ENCODE measurements around the gene TRIM44. TPM values are rescaled to one million over a fixed set of nuclear protein-coding genes. Genes with fewer than 3 reads are reported as not detected.
A peak's percentile ranks its signal among the peaks of the same experiment; 100 is the strongest.

The TRIM44 gene
- total RNA-seq, 1 experiment from 2014 or later = 16.3 TPM

DNA sequence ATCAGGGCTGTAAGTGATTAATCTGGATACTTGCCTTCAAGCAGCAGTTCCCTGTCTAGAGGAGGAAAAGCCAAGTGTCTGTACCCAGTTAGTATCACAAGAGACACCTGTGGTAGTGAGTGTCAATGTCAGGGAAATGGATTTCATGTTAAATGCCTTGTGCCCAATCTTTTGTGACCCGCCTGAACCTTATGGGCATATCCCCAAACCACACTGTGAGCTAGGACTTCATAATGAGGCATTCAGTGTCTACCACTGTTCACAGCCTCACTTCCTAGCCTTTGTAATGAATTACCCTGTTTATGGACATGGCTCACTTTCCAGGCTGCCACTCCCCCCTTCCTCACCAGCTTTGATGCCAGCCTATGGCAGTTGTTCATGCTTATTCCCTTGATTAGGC is 125.1 kb downstream of the TRIM44 start:
- no peaks in the 10 kb centered on the region for H3K9me2 ChIP-seq (replicated peaks; ENCODE audit: insufficient read depth, low read length)
- H3K79me2 ChIP-seq (ENCODE audit: low read length) = no peaks in the 10 kb centered on the region
- no peaks in the 10 kb centered on the region for H3K36me3 ChIP-seq (ENCODE audit: insufficient read depth, low read length)
- no peak overlapping the region for H3K4me2 ChIP-seq (ENCODE audit: low read depth, low read length, poor library complexity, severe bottlenecking)
- peaks cover 15% of the 10 kb centered on the region; the same call in 1 of the 2 replicates for H4K20me1 ChIP-seq (ENCODE audit: insufficient read depth, low read depth, low read length)
- peaks cover 16% of the 10 kb centered on the region for H3K4me1 ChIP-seq (ENCODE audit: low read length)
- no peak overlapping the region for H3K4me3 ChIP-seq (ENCODE audit: low read length)
- no peaks in the 10 kb centered on the region for H3K27me3 ChIP-seq (ENCODE audit: low read length)
- no peaks in the 10 kb centered on the region for H3K9me3 ChIP-seq (ENCODE audit: low read length)
- no peak overlapping the region for H3K9ac ChIP-seq (ENCODE audit: low read length)
- no peak overlapping the region for H3K27ac ChIP-seq (ENCODE audit: low read length)
- DNase-seq = no peak
- H2AFZ ChIP-seq (ENCODE audit: low read length) = no peak overlapping the region

DNA sequence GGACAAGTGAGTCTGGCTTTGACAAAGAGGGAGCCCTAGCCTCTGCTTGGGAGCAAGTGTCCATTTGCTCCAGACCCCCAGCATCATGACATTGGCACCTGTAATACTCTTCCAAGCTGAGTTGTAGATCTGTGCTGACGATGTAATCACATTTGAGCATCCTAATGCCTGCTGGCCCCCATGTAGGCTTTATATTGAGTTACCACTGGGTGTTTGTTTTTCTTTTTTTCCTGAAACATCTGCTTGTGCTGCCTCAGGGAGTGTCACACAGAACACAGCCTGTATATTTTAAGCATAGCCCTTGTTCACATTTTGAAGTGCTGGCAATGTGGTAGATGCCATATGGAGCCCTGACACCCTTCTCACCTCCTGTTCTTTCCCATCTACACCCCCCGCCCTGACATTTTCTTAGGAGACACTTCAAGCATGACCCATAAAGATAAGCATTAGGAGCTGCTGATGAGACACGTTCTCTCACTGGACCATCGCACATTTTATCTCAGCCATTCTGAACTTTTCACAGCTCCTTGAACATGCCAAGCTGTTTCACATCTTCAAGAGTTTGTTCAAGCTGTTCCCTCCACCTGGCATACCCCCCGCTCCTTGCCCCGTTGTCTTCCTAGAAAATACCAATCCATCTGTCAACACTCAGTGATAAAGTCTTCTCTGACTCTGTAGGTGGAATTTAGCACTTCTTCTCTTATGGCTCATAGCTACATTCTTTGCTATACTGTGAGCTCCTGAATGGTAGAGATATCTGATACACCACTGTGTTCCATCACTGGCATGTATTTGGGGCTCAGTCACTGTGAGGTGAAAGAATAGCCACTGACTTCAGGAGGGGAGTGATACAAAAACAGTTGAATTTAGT is 128.7 kb downstream of the TRIM44 start:
- H3K4me2 ChIP-seq (ENCODE audit: low read depth, low read length, poor library complexity, severe bottlenecking) = no peak overlapping the region
- no peak overlapping the region for H3K9ac ChIP-seq (ENCODE audit: low read length)
- H3K9me2 ChIP-seq (replicated peaks; ENCODE audit: insufficient read depth, low read length) = no peaks in the 10 kb centered on the region
- peaks cover 10% of the 10 kb centered on the region; the same call in 1 of the 2 replicates for H4K20me1 ChIP-seq (ENCODE audit: insufficient read depth, low read depth, low read length)
- no peaks in the 10 kb centered on the region for H3K27me3 ChIP-seq (ENCODE audit: low read length)
- H3K79me2 ChIP-seq (ENCODE audit: low read length) = no peaks in the 10 kb centered on the region
- no peaks in the 10 kb centered on the region for H3K36me3 ChIP-seq (ENCODE audit: insufficient read depth, low read length)
- no peak overlapping the region for H2AFZ ChIP-seq (ENCODE audit: low read length)
- H3K9me3 ChIP-seq (ENCODE audit: low read length) = no peaks in the 10 kb centered on the region
- peaks cover 20% of the 10 kb centered on the region for H3K4me1 ChIP-seq (ENCODE audit: low read length)
- H3K4me3 ChIP-seq (ENCODE audit: low read length) = no peak overlapping the region
- no peak for DNase-seq
- H3K27ac ChIP-seq (ENCODE audit: low read length) = peak overlapping the region; percentile 72; the same call in 1 of the 2 replicates

DNA sequence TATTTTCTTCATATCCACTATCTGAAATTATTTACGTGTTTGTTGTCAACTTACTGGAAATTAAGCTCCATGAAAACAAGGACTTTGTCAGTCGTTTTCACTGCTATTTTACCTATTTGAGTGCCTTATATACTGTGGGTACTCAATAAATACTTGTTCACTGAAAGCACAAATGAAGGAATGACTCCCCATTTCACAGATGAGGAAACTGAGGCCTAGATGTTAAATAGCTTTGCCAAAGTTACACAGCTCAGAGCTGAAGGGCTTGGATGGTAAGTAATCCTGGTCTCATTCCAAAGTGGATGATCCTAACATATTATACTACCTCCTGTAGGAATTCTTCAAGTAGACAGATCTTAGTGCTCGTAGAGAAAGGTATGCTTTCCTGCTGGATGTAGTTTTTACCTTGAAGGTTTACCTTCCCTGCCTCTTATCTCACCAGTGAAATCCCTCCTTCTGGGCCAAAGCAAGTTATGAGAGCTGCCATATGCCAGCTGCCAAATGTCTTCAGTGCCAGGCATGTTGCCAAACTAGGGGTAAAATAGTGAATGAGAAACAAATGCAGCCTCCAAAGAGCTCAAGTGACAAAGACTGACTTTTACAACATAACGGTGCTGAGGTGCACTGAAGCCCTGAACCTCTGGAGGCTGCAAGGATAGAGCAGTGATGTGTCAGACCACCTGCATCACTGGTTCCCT is 129.7 kb downstream of the TRIM44 start:
- no peaks in the 10 kb centered on the region for H3K9me2 ChIP-seq (replicated peaks; ENCODE audit: insufficient read depth, low read length)
- H3K27me3 ChIP-seq (ENCODE audit: low read length) = no peaks in the 10 kb centered on the region
- peaks cover 20% of the 10 kb centered on the region for H3K4me1 ChIP-seq (ENCODE audit: low read length)
- peak overlapping the region; percentile 1; the same call in 1 of the 2 replicates for H3K4me3 ChIP-seq (ENCODE audit: low read length)
- peak overlapping the region; percentile 4 for H3K4me2 ChIP-seq (ENCODE audit: low read depth, low read length, poor library complexity, severe bottlenecking)
- H4K20me1 ChIP-seq (ENCODE audit: insufficient read depth, low read depth, low read length) = peaks cover 4% of the 10 kb centered on the region; the same call in 1 of the 2 replicates
- H3K79me2 ChIP-seq (ENCODE audit: low read length) = no peaks in the 10 kb centered on the region
- peak overlapping the region; percentile 72 for H3K27ac ChIP-seq (ENCODE audit: low read length)
- no peaks in the 10 kb centered on the region for H3K9me3 ChIP-seq (ENCODE audit: low read length)
- no peak overlapping the region for H3K9ac ChIP-seq (ENCODE audit: low read length)
- H3K36me3 ChIP-seq (ENCODE audit: insufficient read depth, low read length) = no peaks in the 10 kb centered on the region
- H2AFZ ChIP-seq (ENCODE audit: low read length) = no peak overlapping the region
- DNase-seq = peak; percentile 64

DNA sequence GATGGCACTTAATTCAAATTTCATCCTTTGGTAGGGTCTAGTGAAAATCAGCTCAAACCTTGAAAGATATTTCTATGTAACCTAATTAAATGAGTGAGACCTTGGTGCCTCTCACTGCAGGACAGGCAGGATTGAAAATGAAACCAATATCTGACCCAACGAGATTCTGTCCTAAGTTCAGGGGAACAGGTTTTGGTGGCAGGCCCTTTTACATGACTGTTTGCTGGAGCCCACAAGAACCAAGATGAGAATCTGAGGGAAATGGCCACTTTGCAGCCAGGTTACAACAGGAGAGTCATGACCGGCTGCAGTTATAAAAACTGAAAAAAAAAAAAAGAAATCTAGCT is 130.2 kb downstream of the TRIM44 start:
- Histone ChIP-seq H3K9me3 (ENCODE audit: low read length) (no peaks in the 10 kb centered on the region), H3K27ac (ENCODE audit: low read length) (peak overlapping the region; percentile 72), H3K9me2 (replicated peaks; ENCODE audit: insufficient read depth, low read length) (no peaks in the 10 kb centered on the region), H3K79me2 (ENCODE audit: low read length) (no peaks in the 10 kb centered on the region), H3K4me1 (ENCODE audit: low read length) (peaks cover 20% of the 10 kb centered on the region), H4K20me1 (ENCODE audit: insufficient read depth, low read depth, low read length) (peaks cover 4% of the 10 kb centered on the region; the same call in 1 of the 2 replicates), H3K27me3 (ENCODE audit: low read length) (no peaks in the 10 kb centered on the region), H2AFZ (ENCODE audit: low read length) (no peak overlapping the region), H3K36me3 (ENCODE audit: insufficient read depth, low read length) (no peaks in the 10 kb centered on the region), H3K4me3 (ENCODE audit: low read length) (peak overlapping the region; percentile 1; the same call in 1 of the 2 replicates), H3K4me2 (ENCODE audit: low read depth, low read length, poor library complexity, severe bottlenecking) (peak overlapping the region; percentile 4), H3K9ac (ENCODE audit: low read length) (peak overlapping the region; percentile 23; the same call in 1 of the 2 replicates)
- no peak for DNase-seq

DNA sequence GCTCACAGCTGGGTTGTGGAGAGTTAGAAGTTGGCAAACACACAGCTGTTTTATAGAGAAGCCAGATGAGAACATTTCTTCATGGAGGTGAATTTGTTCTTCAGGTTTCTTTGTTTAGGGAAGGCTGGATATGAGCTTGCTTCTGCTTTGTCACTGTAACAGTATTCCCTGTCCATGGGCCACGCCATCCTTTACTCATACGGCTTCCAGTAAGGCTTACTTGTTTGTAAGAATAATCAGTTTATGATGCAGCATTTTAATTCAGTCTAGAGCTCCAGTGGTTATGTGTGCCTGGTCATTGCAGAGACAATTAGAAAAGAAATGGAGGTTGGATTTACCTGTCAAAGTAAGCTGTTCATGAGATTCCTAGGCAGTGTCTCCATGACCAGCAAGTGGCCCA is 131.8 kb downstream of the TRIM44 start:
- H3K36me3 ChIP-seq (ENCODE audit: insufficient read depth, low read length) = no peaks in the 10 kb centered on the region
- H3K4me1 ChIP-seq (ENCODE audit: low read length) = peaks cover 20% of the 10 kb centered on the region
- no peak overlapping the region for H3K9ac ChIP-seq (ENCODE audit: low read length)
- no peak for DNase-seq
- H3K4me2 ChIP-seq (ENCODE audit: low read depth, low read length, poor library complexity, severe bottlenecking) = no peak overlapping the region
- H3K9me2 ChIP-seq (replicated peaks; ENCODE audit: insufficient read depth, low read length) = no peaks in the 10 kb centered on the region
- H3K79me2 ChIP-seq (ENCODE audit: low read length) = no peaks in the 10 kb centered on the region
- no peaks in the 10 kb centered on the region for H3K9me3 ChIP-seq (ENCODE audit: low read length)
- no peak overlapping the region for H3K4me3 ChIP-seq (ENCODE audit: low read length)
- no peak overlapping the region for H2AFZ ChIP-seq (ENCODE audit: low read length)
- H3K27me3 ChIP-seq (ENCODE audit: low read length) = no peaks in the 10 kb centered on the region
- no peak overlapping the region for H3K27ac ChIP-seq (ENCODE audit: low read length)
- H4K20me1 ChIP-seq (ENCODE audit: insufficient read depth, low read depth, low read length) = peaks cover 4% of the 10 kb centered on the region; the same call in 1 of the 2 replicates

DNA sequence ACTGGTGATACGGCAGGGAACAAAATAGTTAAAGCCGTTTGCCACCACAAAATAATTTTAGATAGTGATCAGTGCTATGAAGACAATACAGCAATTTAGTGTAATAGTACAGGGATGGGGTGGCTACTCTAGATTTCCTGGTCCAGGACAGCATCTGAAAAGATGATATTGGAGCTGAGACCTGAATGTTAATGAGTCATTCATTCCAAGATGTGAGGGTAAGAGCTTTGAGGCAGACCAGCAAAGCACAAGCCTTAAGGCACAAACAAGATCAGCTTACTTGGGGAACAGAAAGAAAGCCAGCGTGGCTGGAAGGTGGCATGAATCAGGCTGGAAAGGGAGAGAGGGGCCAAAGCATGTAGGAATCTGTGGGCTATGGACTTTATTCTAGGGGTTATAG is 132.3 kb downstream of the TRIM44 start:
- Histone ChIP-seq H3K4me3 (ENCODE audit: low read length) (no peak overlapping the region), H3K27ac (ENCODE audit: low read length) (no peak overlapping the region), H3K4me1 (ENCODE audit: low read length) (peaks cover 20% of the 10 kb centered on the region), H3K36me3 (ENCODE audit: insufficient read depth, low read length) (no peaks in the 10 kb centered on the region), H3K9ac (ENCODE audit: low read length) (no peak overlapping the region), H3K9me3 (ENCODE audit: low read length) (no peaks in the 10 kb centered on the region), H3K79me2 (ENCODE audit: low read length) (no peaks in the 10 kb centered on the region), H4K20me1 (ENCODE audit: insufficient read depth, low read depth, low read length) (peaks cover 4% of the 10 kb centered on the region; the same call in 1 of the 2 replicates), H3K4me2 (ENCODE audit: low read depth, low read length, poor library complexity, severe bottlenecking) (no peak overlapping the region), H3K27me3 (ENCODE audit: low read length) (no peaks in the 10 kb centered on the region), H2AFZ (ENCODE audit: low read length) (no peak overlapping the region), H3K9me2 (replicated peaks; ENCODE audit: insufficient read depth, low read length) (no peaks in the 10 kb centered on the region)
- DNase-seq = no peak

DNA sequence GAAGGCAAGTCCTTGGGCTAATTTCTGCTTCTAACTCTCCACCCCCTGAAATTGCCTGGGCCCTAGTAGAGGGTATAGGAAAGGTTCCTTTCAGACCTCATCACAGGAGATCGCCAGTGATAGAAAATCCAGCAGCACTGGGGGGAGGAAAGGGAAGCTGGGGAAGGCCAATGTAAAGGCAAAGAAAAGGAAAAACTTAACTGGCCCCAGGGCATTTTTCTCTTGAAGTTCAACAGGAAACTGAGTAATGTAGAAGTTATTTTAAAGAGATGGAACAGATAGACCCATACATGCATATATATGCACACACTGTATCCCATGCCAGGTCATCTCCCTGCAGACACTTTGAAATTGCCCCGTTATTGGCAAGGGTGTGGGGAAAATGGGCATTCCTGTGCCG is 134.0 kb downstream of the TRIM44 start:
- Histone ChIP-seq H3K9me2 (replicated peaks; ENCODE audit: insufficient read depth, low read length) (no peaks in the 10 kb centered on the region), H3K79me2 (ENCODE audit: low read length) (no peaks in the 10 kb centered on the region), H4K20me1 (ENCODE audit: insufficient read depth, low read depth, low read length) (peaks cover 4% of the 10 kb centered on the region; the same call in 1 of the 2 replicates), H3K27me3 (ENCODE audit: low read length) (no peaks in the 10 kb centered on the region), H3K9me3 (ENCODE audit: low read length) (no peaks in the 10 kb centered on the region), H3K36me3 (ENCODE audit: insufficient read depth, low read length) (no peaks in the 10 kb centered on the region), H3K9ac (ENCODE audit: low read length) (no peak overlapping the region), H3K4me1 (ENCODE audit: low read length) (peaks cover 27% of the 10 kb centered on the region), H3K4me2 (ENCODE audit: low read depth, low read length, poor library complexity, severe bottlenecking) (no peak overlapping the region), H2AFZ (ENCODE audit: low read length) (no peak overlapping the region), H3K27ac (ENCODE audit: low read length) (no peak overlapping the region), H3K4me3 (ENCODE audit: low read length) (no peak overlapping the region)
- no peak for DNase-seq

DNA sequence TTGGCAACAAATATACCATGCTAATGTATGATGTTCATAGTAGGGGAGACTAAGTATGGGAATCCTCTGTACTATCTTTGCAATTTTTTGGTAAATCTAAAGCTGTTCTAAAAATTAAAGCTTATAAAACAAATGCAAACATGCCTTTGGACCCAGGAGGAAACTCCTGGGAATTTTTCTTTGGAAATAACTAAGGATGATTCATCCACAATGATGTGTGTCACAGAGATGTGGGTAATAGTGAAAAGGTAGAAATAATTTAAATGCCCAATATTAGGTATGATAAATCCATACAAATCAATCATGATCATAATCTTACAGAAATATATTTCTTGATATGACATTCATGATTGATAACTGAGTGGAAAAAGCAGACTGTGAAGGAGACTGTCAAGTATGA is 135.8 kb downstream of the TRIM44 start:
- no peak overlapping the region for H3K9ac ChIP-seq (ENCODE audit: low read length)
- peaks cover 22% of the 10 kb centered on the region for H3K4me1 ChIP-seq (ENCODE audit: low read length)
- H3K9me3 ChIP-seq (ENCODE audit: low read length) = no peaks in the 10 kb centered on the region
- no peak overlapping the region for H2AFZ ChIP-seq (ENCODE audit: low read length)
- DNase-seq = no peak
- no peaks in the 10 kb centered on the region for H3K36me3 ChIP-seq (ENCODE audit: insufficient read depth, low read length)
- no peak overlapping the region for H3K4me3 ChIP-seq (ENCODE audit: low read length)
- H3K4me2 ChIP-seq (ENCODE audit: low read depth, low read length, poor library complexity, severe bottlenecking) = no peak overlapping the region
- H3K27ac ChIP-seq (ENCODE audit: low read length) = no peak overlapping the region
- H3K79me2 ChIP-seq (ENCODE audit: low read length) = no peaks in the 10 kb centered on the region
- H4K20me1 ChIP-seq (ENCODE audit: insufficient read depth, low read depth, low read length) = peaks cover 4% of the 10 kb centered on the region; the same call in 1 of the 2 replicates
- no peaks in the 10 kb centered on the region for H3K9me2 ChIP-seq (replicated peaks; ENCODE audit: insufficient read depth, low read length)
- H3K27me3 ChIP-seq (ENCODE audit: low read length) = no peaks in the 10 kb centered on the region
